Kidney (tissue), 14 donors: Measurements from ENCODE around the gene ABLIM2. TPM values are rescaled to one million over a fixed set of nuclear protein-coding genes. Genes with fewer than 3 reads are reported as not detected.

Experiments
- DNase-seq, 5 donors: peaks; one replicate each; pipeline ENCODE4 v3.0.0-alpha.2; 2013 to 2020
- FAIRE-seq: peaks from 2 replicates; lab custom pipeline; 2012; peaks lifted over from hg19 to GRCh38; lab: Jason Lieb, UNC
- H3K27ac ChIP-seq, 2 donors: one replicate each; pipeline ENCODE4 v1.7.0; 2013; ENCODE audit warnings: low read depth in 2 of 2, low read length in 2 of 2, inconsistent platforms in 1 of 2
- H3K27me3 ChIP-seq: one replicate; pipeline ENCODE4 v1.7.1; 2013; ENCODE audit warnings: low read length, inconsistent platforms; ENCODE audit not compliant: control insufficient read depth, insufficient read depth
- H3K36me3 ChIP-seq, 3 donors: one replicate each; pipeline versions ENCODE4 v1.7.0 to v1.7.1; 2013; ENCODE audit warnings: low read length in 3 of 3, control low read depth in 1 of 3, inconsistent platforms in 1 of 3; ENCODE audit not compliant: insufficient read depth in 3 of 3, control insufficient read depth in 2 of 3
- H3K4me1 ChIP-seq, 3 donors: one replicate each; pipeline versions ENCODE4 v1.7.0 to v1.7.1; 2013; ENCODE audit warnings: low read length in 3 of 3, inconsistent platforms in 1 of 3, low read depth in 1 of 3; ENCODE audit not compliant: control insufficient read depth in 2 of 3, insufficient read depth in 2 of 3
- H3K4me3 ChIP-seq, 3 donors: one replicate each; pipeline versions ENCODE4 v1.7.0 to v1.8.1; 2013; ENCODE audit warnings: low read length in 3 of 3, control low read depth in 1 of 3, inconsistent platforms in 1 of 3
- H3K9ac ChIP-seq, 3 donors: one replicate each; pipeline versions ENCODE4 v1.7.0 to v1.7.1; 2013; ENCODE audit warnings: low read length in 3 of 3, control low read depth in 1 of 3, inconsistent platforms in 1 of 3
- H3K9me3 ChIP-seq, 3 donors: one replicate each; pipeline versions ENCODE4 v1.7.0 to v1.7.1; 2013; ENCODE audit warnings: low read length in 3 of 3, control low read depth in 1 of 3, inconsistent platforms in 1 of 3; ENCODE audit not compliant: control insufficient read depth in 2 of 3, insufficient read depth in 1 of 3
- intact Hi-C: fragments of 100-400 bp; cut with DNase I; formaldehyde crosslinking; loops from one replicate; pipeline ENCODE4 v1.11.1; 2022
- polyA plus RNA-seq: library from polyadenylated mRNA; stranded (reverse); fragments of 350-450 nt; fragmentation: Illumina TruSeq; extraction: RNeasy Lipid Tissue Mini Kit (QIAGEN cat#74804); gene quantifications from one replicate; pipeline ENCODE4 v1.2.3, GENCODE V29; 2014; ENCODE audit warnings: low read depth, low replicate concordance; ENCODE audit not compliant: insufficient read depth
- total RNA-seq: library from RNA; stranded (reverse); fragmentation: NEBNext Ultra II Directional; extraction: Animal tissue kit (Norgen Biotek cat#: 25700); gene quantifications from one replicate; pipeline ENCODE4 v1.2.1, GENCODE V29; 2021
- TF ChIP-seq, protein P1 (sequence below): IDR thresholded peaks from 3 replicates; pipeline ENCODE4 v1.5.1; 2012; ENCODE audit warnings: mild to moderate bottlenecking, moderate library complexity, borderline replicate concordance; ENCODE audit not compliant: insufficient read depth; ENCODE audit errors: extremely low read depth
- donor health status: control.
- donor health status: control.
- donor health status: control.
- donor health status: control.
- donor health status: control.
- donor health status: DM: yes; HTN: yes; CAD: no.
- donor health status: Normal renal cell carcinoma (clear cell type).

ABLIM2 gene
- total and polyA plus RNA-seq, 2 donors from 2014 or later = 9.5 to 23.3 TPM

- H3K27me3 ChIP-seq = no peaks in the 10 kb centered on the region
- H3K4me3 ChIP-seq = no peak overlapping the region
- TF ChIP-seq, protein P1, sequence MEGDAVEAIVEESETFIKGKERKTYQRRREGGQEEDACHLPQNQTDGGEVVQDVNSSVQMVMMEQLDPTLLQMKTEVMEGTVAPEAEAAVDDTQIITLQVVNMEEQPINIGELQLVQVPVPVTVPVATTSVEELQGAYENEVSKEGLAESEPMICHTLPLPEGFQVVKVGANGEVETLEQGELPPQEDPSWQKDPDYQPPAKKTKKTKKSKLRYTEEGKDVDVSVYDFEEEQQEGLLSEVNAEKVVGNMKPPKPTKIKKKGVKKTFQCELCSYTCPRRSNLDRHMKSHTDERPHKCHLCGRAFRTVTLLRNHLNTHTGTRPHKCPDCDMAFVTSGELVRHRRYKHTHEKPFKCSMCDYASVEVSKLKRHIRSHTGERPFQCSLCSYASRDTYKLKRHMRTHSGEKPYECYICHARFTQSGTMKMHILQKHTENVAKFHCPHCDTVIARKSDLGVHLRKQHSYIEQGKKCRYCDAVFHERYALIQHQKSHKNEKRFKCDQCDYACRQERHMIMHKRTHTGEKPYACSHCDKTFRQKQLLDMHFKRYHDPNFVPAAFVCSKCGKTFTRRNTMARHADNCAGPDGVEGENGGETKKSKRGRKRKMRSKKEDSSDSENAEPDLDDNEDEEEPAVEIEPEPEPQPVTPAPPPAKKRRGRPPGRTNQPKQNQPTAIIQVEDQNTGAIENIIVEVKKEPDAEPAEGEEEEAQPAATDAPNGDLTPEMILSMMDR = no peak
- no peak overlapping the region for H3K9ac ChIP-seq
- H3K9me3 ChIP-seq = no peaks in the 10 kb centered on the region
- intact Hi-C loops = no loop called here
- H3K36me3 ChIP-seq = no peaks in the 10 kb centered on the region
- peaks cover 0 to 15% (median 0%) of the 10 kb centered on the region in 3 donors for H3K4me1 ChIP-seq
- peak overlapping the region in 1 of 2 donors; percentile 5 for H3K27ac ChIP-seq
- peak in 1 of 5 donors; percentile 53 for DNase-seq
- no peak for FAIRE-seq
These were observed 187.4 kb downstream of the ABLIM2 start for GRCh38 chr4:7971159-7971631.

DNA sequence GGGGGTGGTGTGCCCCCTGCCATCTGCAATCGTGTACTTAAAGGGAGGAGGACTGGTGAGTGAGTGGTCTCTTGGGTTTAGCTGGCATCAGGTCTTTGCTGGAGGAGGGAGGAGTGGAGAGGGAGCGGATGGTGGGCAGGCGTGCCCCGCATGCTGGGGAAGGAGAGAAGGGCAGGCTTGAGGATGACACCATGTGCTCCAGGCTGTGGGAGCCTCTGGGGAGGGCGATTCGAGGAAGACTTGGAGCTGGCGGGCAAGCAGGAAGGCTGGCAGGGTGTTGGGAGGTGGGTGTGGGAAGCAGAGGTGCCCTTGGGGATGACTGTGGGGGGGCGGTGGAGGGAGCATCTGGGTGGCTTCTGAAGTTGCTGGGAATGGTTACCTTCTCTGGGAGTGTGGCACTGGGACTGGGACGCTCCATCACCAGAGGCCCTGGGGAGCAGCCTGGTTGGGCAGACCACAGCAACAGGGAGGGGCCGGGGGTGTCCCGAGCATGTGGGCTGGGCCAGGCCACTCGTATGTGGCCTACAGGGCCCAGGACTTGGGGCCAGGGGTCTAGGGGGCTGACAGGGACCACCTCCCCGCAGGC is 188.2 kb downstream of the ABLIM2 start:
- Histone ChIP-seq H3K27ac (peak overlapping the region; percentile 74 to 83), H3K9me3 (no peaks in the 10 kb centered on the region), H3K4me3 (no peak overlapping the region), H3K27me3 (no peaks in the 10 kb centered on the region), H3K9ac (no peak overlapping the region), H3K4me1 (peaks cover 0 to 15% (median 0%) of the 10 kb centered on the region in 3 donors), H3K36me3 (no peaks in the 10 kb centered on the region)
- no peak for FAIRE-seq
- intact Hi-C loops = no loop called here
- TF ChIP-seq, protein P1 = no peak
- DNase-seq = peak in 2 of 5 donors; percentile 75 to 78

DNA sequence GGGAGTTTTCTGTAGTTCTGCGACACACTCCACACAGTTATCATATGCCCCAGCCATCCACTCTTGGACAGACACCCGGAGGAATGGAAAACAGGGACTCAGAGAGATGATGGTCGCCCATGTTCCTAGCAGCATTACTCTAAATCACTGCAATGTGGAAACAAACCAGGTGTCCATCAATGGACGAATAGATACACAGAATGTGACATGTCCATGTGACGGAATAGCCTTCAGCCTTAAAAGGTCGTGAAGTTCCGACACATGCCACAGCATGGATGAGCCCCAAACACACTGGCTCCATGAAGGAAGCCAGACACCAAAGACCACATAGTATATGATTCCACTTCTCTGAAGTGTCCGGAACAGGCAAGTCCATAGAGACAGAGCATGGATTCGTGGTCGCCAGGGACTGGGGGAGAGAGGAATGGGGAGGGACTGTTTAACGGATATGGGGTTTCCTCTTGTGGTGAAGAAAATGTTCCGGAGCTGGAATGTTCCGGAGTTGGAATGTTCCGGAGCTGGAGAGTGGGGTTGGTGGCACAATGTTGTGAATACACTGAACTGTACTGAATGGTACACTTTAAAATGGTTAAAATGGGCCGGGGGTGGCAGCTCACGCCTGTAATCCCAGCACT is 190.2 kb downstream of the ABLIM2 start:
- no peak overlapping the region for H3K9ac ChIP-seq

More for the DNA sequence above, 190.2 kb downstream of the ABLIM2 start:
- Histone ChIP-seq H3K4me3 (no peak overlapping the region), H3K36me3 (no peaks in the 10 kb centered on the region), H3K27ac (peak overlapping the region in 1 of 2 donors; percentile 59), H3K4me1 (peaks cover 0 to 15% (median 0%) of the 10 kb centered on the region in 3 donors), H3K27me3 (no peaks in the 10 kb centered on the region), H3K9me3 (no peaks in the 10 kb centered on the region)
- intact Hi-C loops = no loop called here
- no peak for DNase-seq
- no peak for FAIRE-seq
- TF ChIP-seq, protein P1 = no peak
